NT2/D1 (cell line): Measurements from ENCODE around the gene ADAM19.

Source experiments
- DNase-seq: peaks from one replicate; pipeline ENCODE4 v3.0.0-alpha.2; 2011; ENCODE audit warnings: low read depth, low spot score
- H3K27me3 ChIP-seq: 2 replicates; pipeline ENCODE4 v1.6.0; 2011; ENCODE audit warnings: mild to moderate bottlenecking; ENCODE audit not compliant: insufficient read length, insufficient read depth
- H3K36me3 ChIP-seq: 2 replicates; pipeline ENCODE4 v1.6.1; 2011; ENCODE audit warnings: mild to moderate bottlenecking, low read length, mixed read lengths; ENCODE audit not compliant: insufficient read depth, insufficient read length
- H3K4me1 ChIP-seq: 2 replicates; pipeline ENCODE4 v1.5.1; 2011; ENCODE audit not compliant: insufficient read depth, insufficient read length
- H3K4me3 ChIP-seq: 2 replicates; pipeline ENCODE4 v1.5.1; 2011; ENCODE audit warnings: low read depth; ENCODE audit not compliant: insufficient read length
- H3K9ac ChIP-seq: 2 replicates; pipeline ENCODE4 v1.6.0; 2011; ENCODE audit warnings: low read depth; ENCODE audit not compliant: insufficient read length
- H3K9me3 ChIP-seq: 2 replicates; pipeline ENCODE4 v1.5.1; 2011; ENCODE audit warnings: mild to moderate bottlenecking, low read length; ENCODE audit not compliant: insufficient read depth
- SUZ12 ChIP-seq: IDR thresholded peaks from 2 replicates; pipeline ENCODE4 v1.6.1; 2011; ENCODE audit not compliant: insufficient read length, insufficient read depth; ENCODE audit errors: extremely low read depth
- YY1 ChIP-seq: IDR thresholded peaks from 2 replicates; pipeline ENCODE4 v1.6.1; 2011; ENCODE audit not compliant: insufficient read length, insufficient read depth
- ZNF274 ChIP-seq: IDR thresholded peaks from 2 replicates; pipeline ENCODE4 v1.6.1; 2011; ENCODE audit warnings: mild to moderate bottlenecking, low read depth, low read length

Gene ADAM19, protein sequence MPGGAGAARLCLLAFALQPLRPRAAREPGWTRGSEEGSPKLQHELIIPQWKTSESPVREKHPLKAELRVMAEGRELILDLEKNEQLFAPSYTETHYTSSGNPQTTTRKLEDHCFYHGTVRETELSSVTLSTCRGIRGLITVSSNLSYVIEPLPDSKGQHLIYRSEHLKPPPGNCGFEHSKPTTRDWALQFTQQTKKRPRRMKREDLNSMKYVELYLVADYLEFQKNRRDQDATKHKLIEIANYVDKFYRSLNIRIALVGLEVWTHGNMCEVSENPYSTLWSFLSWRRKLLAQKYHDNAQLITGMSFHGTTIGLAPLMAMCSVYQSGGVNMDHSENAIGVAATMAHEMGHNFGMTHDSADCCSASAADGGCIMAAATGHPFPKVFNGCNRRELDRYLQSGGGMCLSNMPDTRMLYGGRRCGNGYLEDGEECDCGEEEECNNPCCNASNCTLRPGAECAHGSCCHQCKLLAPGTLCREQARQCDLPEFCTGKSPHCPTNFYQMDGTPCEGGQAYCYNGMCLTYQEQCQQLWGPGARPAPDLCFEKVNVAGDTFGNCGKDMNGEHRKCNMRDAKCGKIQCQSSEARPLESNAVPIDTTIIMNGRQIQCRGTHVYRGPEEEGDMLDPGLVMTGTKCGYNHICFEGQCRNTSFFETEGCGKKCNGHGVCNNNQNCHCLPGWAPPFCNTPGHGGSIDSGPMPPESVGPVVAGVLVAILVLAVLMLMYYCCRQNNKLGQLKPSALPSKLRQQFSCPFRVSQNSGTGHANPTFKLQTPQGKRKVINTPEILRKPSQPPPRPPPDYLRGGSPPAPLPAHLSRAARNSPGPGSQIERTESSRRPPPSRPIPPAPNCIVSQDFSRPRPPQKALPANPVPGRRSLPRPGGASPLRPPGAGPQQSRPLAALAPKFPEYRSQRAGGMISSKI

DNA sequence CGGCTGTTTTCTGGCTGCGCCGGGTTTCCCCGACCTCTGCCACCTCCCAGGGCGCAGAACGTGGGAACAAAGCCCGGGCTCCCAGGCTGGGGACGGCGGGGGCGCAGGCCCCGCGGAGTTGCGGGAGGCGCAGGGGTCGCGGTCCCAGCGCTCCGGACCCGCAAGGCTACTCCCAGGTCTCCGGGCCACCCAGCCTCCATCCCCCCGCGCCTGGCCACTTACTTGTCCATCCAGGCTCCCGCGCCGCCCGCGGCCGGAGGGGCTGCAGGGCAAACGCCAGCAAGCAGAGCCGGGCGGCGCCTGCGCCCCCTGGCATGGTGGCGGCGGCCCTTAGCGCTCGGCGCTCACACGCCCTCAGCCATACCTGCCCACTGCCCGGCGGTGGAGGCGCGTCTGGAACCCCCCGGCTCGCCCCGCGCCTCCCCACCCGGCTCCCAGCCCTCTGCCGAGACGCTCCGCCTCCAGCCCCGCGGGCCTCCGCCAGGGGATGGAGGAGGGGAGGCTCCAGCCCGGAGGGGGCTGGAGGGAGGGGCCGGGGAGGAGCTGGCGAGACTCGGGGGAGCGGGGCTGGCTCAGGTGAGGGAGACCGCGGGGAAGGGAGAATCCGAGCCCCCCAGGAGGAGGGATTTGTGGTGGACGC lies at the start of gene ADAM19:
Gene ADAM19 (minus strand): TSS at position 395 of the 640 bp plus-strand sequence. CDS start 79 bp downstream, at position 316.
- H3K9ac ChIP-seq = peak within 1 kb of the TSS; percentile 85
- DNase-seq = peak; percentile 40
- H3K4me3 ChIP-seq = peak within 1 kb of the TSS; percentile 62
- no peaks in the 10 kb centered on the region for H3K9me3 ChIP-seq
- peaks cover 7% of the 10 kb centered on the region for H3K4me1 ChIP-seq
- H3K36me3 ChIP-seq = peaks cover 7% of the 10 kb centered on the region
- no peaks in the 10 kb centered on the region for H3K27me3 ChIP-seq
- no peak for TF ChIP-seq ZNF274
- TF ChIP-seq SUZ12 = no peak
- TF ChIP-seq YY1 = no peak

DNA sequence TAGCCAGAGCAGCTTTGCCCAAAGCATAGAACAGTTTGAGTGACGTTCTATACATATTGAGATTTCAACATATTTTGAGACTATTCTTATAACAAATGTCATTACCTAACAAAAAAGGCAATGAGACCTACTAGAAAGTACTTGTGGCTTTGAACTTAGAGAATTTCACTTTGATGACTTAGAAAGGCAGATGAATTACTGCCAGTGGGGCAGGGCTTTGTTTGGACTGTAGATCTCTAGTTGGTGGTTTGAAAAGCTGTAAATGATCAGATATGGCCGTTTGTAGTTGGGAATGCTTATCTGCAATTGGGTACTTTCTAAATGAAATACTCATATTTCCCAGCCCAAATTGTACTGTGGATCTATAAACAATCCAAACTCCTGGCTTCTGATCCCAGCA lies 48.6 kb upstream of the ADAM19 start:
- Histone ChIP-seq H3K9me3 (no peaks in the 10 kb centered on the region), H3K9ac (no peak overlapping the region), H3K4me3 (no peak overlapping the region), H3K4me1 (no peaks in the 10 kb centered on the region), H3K27me3 (no peaks in the 10 kb centered on the region), H3K36me3 (no peaks in the 10 kb centered on the region)
- TF ChIP-seq SUZ12 (no peak), YY1 (no peak), ZNF274 (no peak)
- DNase-seq = no peak

DNA sequence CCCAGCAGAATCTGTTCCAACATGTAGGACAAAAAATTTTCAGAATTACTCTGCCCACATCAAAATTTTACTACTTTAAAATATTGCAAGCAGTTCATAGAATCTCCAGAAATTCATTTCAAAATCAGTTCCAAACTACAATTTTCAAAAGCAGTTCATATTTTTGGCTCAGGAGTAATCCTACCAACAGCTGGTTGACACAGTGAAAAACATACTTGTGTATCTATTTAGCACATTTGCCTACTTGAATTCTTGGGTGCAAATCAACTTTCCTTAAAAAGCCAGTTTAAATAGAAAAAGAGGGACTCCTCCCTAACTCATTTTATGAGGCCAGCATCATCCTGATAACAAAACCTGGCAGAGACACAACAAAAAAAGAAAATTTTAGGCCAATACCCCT lies 45.2 kb upstream of the ADAM19 start:
- H3K4me3 ChIP-seq = no peak overlapping the region
- H3K4me1 ChIP-seq = no peaks in the 10 kb centered on the region
- DNase-seq = no peak
- H3K9me3 ChIP-seq = no peaks in the 10 kb centered on the region
- TF ChIP-seq SUZ12 = no peak
- no peak for TF ChIP-seq YY1
- no peak for TF ChIP-seq ZNF274
- no peaks in the 10 kb centered on the region for H3K27me3 ChIP-seq
- no peak overlapping the region for H3K9ac ChIP-seq
- no peaks in the 10 kb centered on the region for H3K36me3 ChIP-seq

- H3K27me3 ChIP-seq = no peaks in the 10 kb centered on the region
- TF ChIP-seq SUZ12 (no peak), YY1 (no peak), ZNF274 (no peak)
- H3K9me3 ChIP-seq = no peaks in the 10 kb centered on the region
- no peaks in the 10 kb centered on the region for H3K4me1 ChIP-seq
- DNase-seq = no peak
- H3K9ac ChIP-seq = no peak overlapping the region
- H3K4me3 ChIP-seq = no peak overlapping the region
- H3K36me3 ChIP-seq = no peaks in the 10 kb centered on the region
Measured at GRCh38 chr5:157618191-157618765, 42.7 kb upstream of the ADAM19 start.

DNA sequence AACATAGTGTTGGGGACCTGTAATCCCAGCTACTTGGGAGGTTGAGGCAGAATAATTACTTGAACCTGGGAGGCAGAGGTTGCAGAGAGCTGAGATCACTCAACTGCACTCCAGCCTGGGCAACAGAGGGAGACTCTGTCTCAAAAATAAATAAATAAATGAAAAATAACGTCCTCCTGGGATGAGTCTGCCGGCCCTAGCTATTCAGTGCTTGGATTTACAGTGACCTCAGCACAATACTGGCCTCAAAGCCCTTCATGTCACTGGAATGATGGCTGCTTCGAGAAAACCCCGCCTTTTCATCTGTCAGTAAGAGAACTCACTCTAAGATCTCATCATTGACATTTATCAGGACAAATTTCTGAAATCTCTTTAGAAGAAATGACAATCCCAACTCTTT lies 41.2 kb upstream of the ADAM19 start:
- TF ChIP-seq YY1 (no peak), SUZ12 (no peak), ZNF274 (no peak)
- Histone ChIP-seq H3K9ac (no peak overlapping the region), H3K4me3 (no peak overlapping the region), H3K9me3 (no peaks in the 10 kb centered on the region), H3K36me3 (no peaks in the 10 kb centered on the region), H3K4me1 (no peaks in the 10 kb centered on the region), H3K27me3 (no peaks in the 10 kb centered on the region)
- no peak for DNase-seq

DNA sequence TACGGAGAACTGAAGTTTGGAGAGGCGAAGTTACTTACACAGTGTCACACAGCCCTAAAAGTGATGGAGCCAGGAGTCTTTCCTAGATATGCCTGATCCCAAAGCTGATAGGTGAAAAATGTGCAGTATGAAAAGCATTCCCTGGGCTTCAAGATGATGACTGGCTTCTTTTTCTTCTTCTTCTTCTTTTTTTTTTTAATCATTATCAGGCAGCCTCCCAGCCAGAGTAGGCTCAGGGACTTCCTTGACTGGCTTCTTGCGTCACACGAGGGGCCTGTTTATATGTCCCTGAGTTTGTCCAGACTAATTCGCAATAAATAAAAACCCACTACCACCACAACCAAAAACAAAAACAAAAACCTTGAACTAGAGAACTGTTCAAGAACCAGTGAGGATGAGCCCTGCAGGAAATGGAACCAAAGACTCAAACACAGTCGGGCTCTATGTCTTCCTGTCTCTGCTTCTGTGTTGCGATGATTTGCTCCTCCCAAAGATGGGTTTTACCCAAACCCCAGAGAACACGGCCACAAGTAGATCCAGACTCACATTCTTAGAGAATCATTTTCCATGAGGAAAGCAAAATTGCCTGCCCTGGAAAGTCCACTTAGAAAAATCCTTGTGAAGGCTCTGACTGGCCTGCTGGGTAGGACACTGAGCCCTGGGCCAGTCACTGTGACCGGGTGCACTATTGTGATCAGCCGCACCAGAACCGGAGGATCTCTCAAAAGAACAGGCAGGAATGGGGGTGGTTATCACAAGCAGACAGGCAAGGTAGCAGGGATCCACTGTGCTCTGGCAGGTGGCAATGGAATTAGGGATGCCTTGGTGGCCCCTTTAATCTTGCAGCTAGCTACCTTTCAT lies 38.0 kb upstream of the ADAM19 start:
- DNase-seq = no peak
- Histone ChIP-seq H3K9ac (no peak overlapping the region), H3K36me3 (no peaks in the 10 kb centered on the region), H3K4me1 (no peaks in the 10 kb centered on the region), H3K27me3 (no peaks in the 10 kb centered on the region), H3K4me3 (no peak overlapping the region), H3K9me3 (no peaks in the 10 kb centered on the region)
- TF ChIP-seq YY1 = no peak
- no peak for TF ChIP-seq ZNF274
- no peak for TF ChIP-seq SUZ12
